Adipose tissue (tissue), 3 donors: ENCODE data around the gene CYSRT1. TPM values are rescaled to one million over a fixed set of nuclear protein-coding genes. Genes with fewer than 3 reads are reported as not detected.

Experiments
- H3K27ac ChIP-seq: one replicate; pipeline ENCODE4 v1.5.1; 2013; ENCODE audit warnings: low read depth, low read length
- WGBS, 3 donors: extraction: QIAGEN DNeasy Blood & Tissue Kit; methylation state at CpG; one replicate each; pipeline ENCODE4 v1.1.7; 2013; 5-methylcytosine and 5-hydroxymethylcytosine counted together
- polyA plus RNA-seq, 3 donors: library from polyadenylated mRNA; stranded (reverse); fragments of 200-250 nt; gene quantifications; one replicate each; pipeline ENCODE4 v1.2.3, GENCODE V29; 2013
- donor health status: healthy with polysubstance abuse.
- donor health status: Bipolar disorder and iron deficiency.
- donor health status: healthy.

CYSRT1 gene
- polyA plus RNA-seq, 3 donors, result 0.20 to 0.88 TPM; not detected in 1

DNA sequence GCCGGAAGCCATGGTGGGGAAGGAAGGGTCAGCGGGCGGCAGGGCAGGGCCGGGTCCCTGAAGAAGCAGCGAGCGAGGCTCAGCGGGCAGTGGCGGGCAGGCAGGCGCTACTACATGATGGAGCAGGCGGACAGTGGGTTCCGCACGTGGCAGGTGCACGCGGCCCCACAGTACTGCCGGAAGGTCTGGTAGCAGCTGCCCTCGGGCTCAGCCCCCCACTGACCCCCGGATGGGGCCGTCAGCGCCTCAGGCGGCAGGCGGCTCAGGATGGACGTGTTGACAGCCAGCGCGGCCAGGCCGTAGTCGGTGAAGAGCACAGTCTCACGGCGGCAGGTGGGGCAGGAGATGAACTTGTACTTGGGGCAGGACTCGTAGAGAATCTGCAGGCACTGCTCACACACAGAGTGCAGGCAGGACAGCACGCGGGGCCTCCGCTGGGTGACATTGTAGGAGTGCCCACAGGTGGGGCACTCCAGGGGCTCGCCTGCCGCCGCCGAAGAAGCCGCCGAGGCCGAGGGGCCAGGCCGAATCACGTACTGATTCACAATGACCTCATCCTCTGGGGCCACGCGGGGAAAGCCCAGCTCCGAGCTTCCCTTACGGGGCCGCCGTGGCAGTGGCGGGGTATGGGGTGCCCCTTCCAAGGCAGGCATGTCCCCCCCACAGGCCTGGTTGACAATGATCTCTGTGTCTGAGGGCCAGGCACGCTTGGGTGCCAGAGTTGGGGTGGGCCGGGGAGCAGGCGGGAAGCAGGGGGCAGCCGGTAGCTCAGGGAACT, 4.5 kb upstream of the CYSRT1 start:
- H3K27ac ChIP-seq, result no peak overlapping the region
- WGBS, 3 donors, result 88 to 93% (median 92%) methylated on average over 50 to 52 of the region's 52 CpGs

- 79 to 84% (median 84%) methylated on average over 11 to 14 of the region's 14 CpGs for WGBS, 3 donors
- H3K27ac ChIP-seq, result no peak overlapping the region
These were observed 3.9 kb upstream of the CYSRT1 start for GRCh38 chr9:137221095-137221505.

GRCh38 chr9:137221506-137222111, 3.4 kb upstream of the CYSRT1 start:
- H3K27ac ChIP-seq, result no peak overlapping the region
- 2 to 13% (median 11%) methylated on average over 34 to 61 of the region's 61 CpGs for WGBS, 3 donors

GRCh38 chr9:137222190-137223077, 2.5 kb upstream of the CYSRT1 start, which contains the start of gene RNF208:
TSS of gene RNF208 (minus strand) at chr9:137222240. CDS start at chr9:137221212, 1,028 bp downstream.
- WGBS, 3 donors, result 5% methylated on average over 53 to 88 of the region's 88 CpGs
- no peak within 1 kb of the TSS for H3K27ac ChIP-seq

DNA sequence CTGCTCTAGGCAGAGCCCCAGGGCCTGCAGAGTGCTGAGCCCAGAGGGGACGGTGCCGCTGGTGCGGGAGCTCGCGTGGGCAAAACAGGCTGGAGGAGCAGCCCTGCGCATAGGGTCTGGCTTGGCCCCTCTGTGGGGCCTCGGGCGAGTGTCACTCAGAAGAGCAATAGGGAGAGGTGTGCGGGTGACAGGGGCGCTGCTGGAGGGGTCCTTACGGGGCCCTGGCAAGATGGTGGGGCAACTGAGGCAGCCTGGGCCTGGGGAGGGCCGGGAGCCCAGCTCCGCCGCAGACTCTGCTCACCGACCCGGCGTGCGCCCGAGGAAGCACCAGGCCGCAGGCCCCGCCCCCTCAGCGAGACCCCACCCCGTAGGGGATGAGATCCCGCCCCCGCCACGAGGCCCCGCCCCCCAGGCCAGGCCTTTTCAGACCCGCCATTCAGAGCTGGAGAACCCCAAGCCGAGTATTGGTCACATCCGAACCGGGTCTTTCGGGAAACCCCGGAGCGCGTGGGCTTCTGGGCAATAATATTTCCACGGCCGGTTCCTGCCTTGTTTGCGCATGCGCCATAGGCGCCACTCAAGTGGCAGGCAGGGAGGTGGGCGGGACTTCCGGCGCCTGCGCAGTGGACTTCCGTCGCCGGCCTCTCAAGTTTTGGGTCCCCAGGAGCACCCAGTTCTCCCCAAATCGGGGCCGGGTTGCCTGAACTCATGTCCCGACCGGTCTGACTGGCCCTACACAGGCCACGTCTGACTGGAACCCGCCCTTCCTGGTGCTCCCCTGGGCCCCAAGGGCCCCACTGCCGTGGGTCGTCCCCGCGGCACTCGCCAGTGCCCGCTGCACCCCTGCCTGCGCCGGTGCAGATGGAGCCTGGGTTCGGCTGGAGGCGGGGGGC, 1.6 kb upstream of the CYSRT1 start:
- WGBS, 3 donors, result 1 to 3% (median 1%) methylated on average over 47 to 63 of the region's 63 CpGs
- no peak overlapping the region for H3K27ac ChIP-seq

DNA sequence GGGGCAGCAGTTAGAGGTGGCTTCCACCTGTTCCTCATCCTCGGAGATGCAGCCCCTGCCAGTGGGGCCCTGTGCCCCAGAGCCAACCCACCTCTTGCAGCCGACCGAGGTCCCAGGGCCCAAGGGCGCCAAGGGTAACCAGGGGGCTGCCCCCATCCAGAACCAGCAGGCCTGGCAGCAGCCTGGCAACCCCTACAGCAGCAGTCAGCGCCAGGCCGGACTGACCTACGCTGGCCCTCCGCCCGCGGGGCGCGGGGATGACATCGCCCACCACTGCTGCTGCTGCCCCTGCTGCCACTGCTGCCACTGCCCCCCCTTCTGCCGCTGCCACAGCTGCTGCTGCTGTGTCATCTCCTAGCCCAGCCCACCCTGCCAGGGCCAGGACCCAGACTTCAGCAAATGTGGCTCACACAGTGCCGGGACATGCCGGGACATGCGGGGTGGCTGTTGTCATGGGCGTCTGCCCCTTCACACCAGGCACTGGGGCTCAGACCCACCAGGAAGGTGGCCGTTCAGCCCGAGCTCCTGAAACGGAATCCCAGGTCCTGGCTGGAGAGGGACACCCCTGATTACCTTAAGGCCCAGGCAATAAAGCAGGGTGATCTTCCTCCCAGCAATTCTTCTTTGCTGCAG, 841 bp downstream of the CYSRT1 start:
- 79% methylated on average over 21 of the region's 21 CpGs for WGBS, 3 donors
- H3K27ac ChIP-seq, result no peak overlapping the region

GRCh38 chr9:137226338-137227053, 1.5 kb downstream of the CYSRT1 start:
- no peak overlapping the region for H3K27ac ChIP-seq
- WGBS, 3 donors, result 64 to 70% (median 66%) methylated on average over 18 of the region's 18 CpGs

DNA sequence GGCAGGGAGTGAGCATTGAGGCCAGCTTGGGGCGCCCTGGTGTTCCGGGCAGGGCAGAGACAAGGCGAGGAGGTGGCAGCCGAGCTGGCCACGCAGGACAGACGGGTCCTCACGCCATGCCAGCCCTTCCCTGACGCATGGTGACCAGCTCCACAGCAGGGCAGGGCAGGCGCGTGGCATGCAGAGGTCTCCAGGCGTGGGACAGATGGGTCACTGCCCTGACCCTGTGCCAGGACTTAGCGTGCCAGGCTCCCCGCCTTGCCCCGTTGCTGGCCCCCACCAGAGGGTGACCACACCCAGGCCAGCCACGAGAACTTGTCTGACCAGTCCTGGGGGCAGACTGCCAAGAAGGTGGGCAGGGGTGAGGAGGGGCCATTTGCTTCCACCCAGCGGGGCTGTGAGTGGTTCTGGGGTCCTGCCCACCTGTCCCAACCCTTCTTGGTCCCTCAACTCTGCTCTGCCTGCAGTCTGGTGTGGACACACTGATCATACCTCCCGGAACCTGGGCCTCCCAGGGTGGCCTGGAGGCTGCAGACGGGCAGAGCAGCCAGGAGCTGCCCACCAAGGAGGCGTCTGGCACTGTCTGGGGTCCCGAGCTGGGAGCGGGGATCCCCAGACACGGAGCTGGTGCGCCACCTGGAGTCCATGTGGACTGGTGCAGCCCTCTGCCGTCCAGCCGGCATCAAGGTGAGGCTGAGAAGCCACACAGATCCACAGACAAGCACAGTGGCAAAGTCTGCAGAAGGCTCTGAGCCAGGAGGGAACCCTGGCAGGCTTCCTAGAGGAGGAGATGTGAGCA, 2.3 kb downstream of the CYSRT1 start, which contains the start of gene RNF224:
Gene RNF224, plus strand, starts transcription at position 449 of the 799 bp plus-strand sequence. CDS start 834 bp downstream, outside the sequence.
- H3K27ac ChIP-seq, result no peak within 1 kb of the TSS
- 11 to 39% (median 31%) methylated on average over 22 to 25 of the region's 25 CpGs for WGBS, 3 donors

DNA sequence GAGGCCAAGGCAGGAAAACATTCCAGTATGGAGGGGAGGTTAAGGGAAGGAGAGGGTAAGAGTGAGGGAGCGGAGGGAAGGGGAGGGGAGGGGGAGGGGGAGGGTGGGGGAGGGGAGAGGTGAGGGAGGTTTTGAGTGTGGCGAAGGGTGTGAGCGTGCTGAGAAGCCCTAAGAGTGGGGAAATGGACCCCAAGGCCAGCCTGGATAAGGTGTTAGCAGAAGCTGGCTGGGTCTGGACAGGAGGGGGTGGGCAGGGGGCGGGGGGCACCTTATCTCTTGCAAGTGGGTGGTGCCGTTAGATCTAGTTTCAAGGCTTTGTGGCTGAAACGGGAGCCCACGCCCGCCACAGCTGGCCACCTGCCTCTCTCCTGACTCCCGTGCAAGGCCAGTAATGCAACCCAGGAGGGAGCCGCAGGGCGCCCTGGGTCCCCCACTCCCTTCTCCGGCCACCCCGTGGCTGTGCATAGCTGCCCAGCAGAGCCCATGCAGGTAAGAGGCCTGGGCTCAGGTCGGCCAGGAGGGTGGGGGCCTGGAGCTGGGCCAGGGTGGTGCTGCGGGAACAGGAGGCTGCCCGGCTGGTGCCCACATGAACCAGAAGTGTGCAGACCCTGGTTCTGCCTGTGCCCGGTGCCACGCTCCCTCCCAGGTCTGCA, 3.0 kb downstream of the CYSRT1 start:
- WGBS, 3 donors, result 25 to 43% (median 33%) methylated on average over 18 of the region's 18 CpGs
- no peak overlapping the region for H3K27ac ChIP-seq

DNA sequence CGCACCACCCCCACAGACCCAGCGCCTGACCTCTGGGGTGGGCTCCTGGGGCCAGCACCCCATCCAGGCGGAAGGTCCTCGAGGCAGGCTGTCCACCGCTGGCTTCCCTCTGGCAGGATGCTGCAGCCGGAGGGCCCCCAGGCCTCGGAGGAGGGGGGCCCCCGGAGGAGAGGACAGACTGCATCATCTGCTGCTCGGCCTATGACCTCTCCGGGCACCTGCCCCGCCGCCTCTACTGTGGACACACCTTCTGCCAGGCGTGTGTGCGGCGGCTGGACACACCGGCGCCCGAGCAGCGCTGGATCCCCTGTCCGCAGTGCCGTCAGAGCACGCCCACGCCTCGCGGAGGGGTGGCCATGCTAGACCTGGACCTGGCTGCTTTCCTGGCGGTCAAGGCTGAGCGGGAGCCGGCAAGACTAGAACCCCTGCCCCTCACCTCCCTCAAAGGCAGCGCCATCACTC, 3.6 kb downstream of the CYSRT1 start:
- no peak overlapping the region for H3K27ac ChIP-seq
- WGBS, 3 donors, result 53 to 57% (median 56%) methylated on average over 27 to 29 of the region's 29 CpGs

DNA sequence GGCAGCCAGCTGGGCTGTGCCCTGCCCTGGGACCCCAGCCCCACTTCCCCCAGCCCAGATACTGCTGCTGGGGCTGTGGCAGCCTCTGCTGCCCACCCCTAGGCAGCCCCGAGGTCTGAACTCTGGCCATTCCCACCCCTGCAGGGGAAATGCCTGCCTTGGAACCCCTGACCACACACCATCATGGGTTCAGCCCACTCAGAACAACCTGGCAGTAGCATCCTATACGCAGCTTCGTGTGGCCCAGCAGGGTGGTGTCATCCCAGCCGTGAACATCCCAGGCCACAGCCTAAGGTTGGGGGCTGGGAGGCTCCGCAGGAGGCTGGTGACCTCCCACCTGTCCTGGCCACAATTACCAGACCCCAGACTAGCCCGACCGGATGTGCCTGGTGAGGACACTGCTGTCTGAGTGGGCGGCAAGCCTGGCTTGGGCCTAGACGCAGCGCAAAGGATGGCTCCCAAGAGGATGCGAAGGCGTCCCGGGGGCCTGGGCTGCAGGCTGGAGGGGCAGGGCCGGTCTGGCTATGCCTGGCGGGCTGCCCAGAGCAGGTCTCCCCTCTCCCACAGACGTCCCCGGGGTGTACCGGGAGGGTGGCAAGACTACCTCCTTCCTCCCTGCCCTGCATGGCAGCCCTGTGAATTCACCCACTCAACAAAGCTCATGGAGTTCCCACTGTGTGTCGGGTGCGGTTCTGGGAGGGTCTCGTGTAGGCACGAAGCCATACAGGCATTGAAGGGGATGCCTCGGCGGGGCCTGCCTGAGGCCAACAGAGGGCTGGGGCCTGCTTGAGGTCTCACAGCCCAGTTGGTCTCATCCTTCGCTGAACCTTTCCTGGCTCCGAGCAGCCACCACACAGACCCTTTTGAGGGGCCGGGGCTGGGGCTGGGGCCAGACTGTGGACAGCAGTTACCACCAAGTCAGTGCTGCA, 4.3 kb downstream of the CYSRT1 start:
- WGBS, 3 donors, result 59 to 73% (median 61%) methylated on average over 26 to 27 of the region's 27 CpGs
- H3K27ac ChIP-seq, result no peak overlapping the region

GRCh38 chr9:137229903-137230704, 5.1 kb downstream of the CYSRT1 start:
- H3K27ac ChIP-seq, result no peak overlapping the region
- 57 to 63% (median 59%) methylated on average over 24 to 31 of the region's 31 CpGs for WGBS, 3 donors

GRCh38 chr9:137230705-137231371, 5.9 kb downstream of the CYSRT1 start, which contains the start of gene SLC34A3:
TSS of gene SLC34A3 (plus strand) at chr9:137230901. CDS start at chr9:137231703, 802 bp downstream.
- no peak within 1 kb of the TSS for H3K27ac ChIP-seq
- 62 to 72% (median 72%) methylated on average over 14 of the region's 14 CpGs for WGBS, 3 donors
